Fibroblast of the conjunctiva (primary cell): Measurements from ENCODE around the gene KIF6.
A peak's percentile ranks its signal among the peaks of the same experiment; 100 is the strongest.
"Not testable (repeated sequence)": the region's sequence is repeated elsewhere in the genome, so short reads cannot be mapped to it uniquely, and the experiment has no call there.

ENCODE experiments used
- DNase-seq: peaks from one replicate; pipeline ENCODE4 v3.0.0-alpha.2; 2010; ENCODE audit warnings: low read depth

The KIF6 gene

GRCh38 chr6:39707962-39708683 is 17.1 kb downstream of the KIF6 start:
- no peak for DNase-seq

- DNase-seq: no peak
Observed at GRCh38 chr6:39706819-39707335, 18.3 kb downstream of the KIF6 start.

- no peak for DNase-seq
Observed at GRCh38 chr6:39702265-39702664, 22.9 kb downstream of the KIF6 start.

- no peak for DNase-seq
Observed at GRCh38 chr6:39700362-39700761, 24.8 kb downstream of the KIF6 start.

- DNase-seq: no peak
Observed at GRCh38 chr6:39698789-39699188, 26.4 kb downstream of the KIF6 start.

- no peak for DNase-seq
Observed at GRCh38 chr6:39696986-39697788, 28.0 kb downstream of the KIF6 start.

GRCh38 chr6:39695447-39695846 is 29.8 kb downstream of the KIF6 start:
- DNase-seq: no peak

GRCh38 chr6:39693206-39693605 is 32.0 kb downstream of the KIF6 start:
- no peak for DNase-seq

GRCh38 chr6:39688494-39688893 is 36.7 kb downstream of the KIF6 start:
- DNase-seq: peak; percentile 30

GRCh38 chr6:39686976-39687375 is 38.2 kb downstream of the KIF6 start:
- DNase-seq: no peak

GRCh38 chr6:39685938-39686337 is 39.3 kb downstream of the KIF6 start:
- DNase-seq: no peak

GRCh38 chr6:39685489-39685826 is 39.8 kb downstream of the KIF6 start:
- no peak for DNase-seq

- no peak for DNase-seq
Observed at GRCh38 chr6:39684790-39685488, 40.3 kb downstream of the KIF6 start.

GRCh38 chr6:39681674-39682121 is 43.5 kb downstream of the KIF6 start:
- DNase-seq: no peak

- no peak for DNase-seq
Observed at GRCh38 chr6:39678914-39679313, 46.3 kb downstream of the KIF6 start.

- DNase-seq: not testable (repeated sequence)
Observed at GRCh38 chr6:39677318-39677717, 47.9 kb downstream of the KIF6 start.

GRCh38 chr6:39670519-39670918 is 54.7 kb downstream of the KIF6 start:
- no peak for DNase-seq

GRCh38 chr6:39669973-39670342 is 55.2 kb downstream of the KIF6 start:
- no peak for DNase-seq

- no peak for DNase-seq
Observed at GRCh38 chr6:39669207-39669972, 55.8 kb downstream of the KIF6 start.

GRCh38 chr6:39666706-39667489 is 58.3 kb downstream of the KIF6 start:
- DNase-seq: no peak

GRCh38 chr6:39665861-39666260 is 59.3 kb downstream of the KIF6 start:
- no peak for DNase-seq
